Activated CD4-positive, alpha-beta T cell treated with anti-CD3 and anti-CD28 coated beads for 4 hours (primary cell): Measurements from ENCODE around the gene NFS1.
"Not testable (repeated sequence)": the region's sequence is repeated elsewhere in the genome, so short reads cannot be mapped to it uniquely, and the experiment has no call there.

Source experiments
- DNase-seq, 2 donors: peaks; one replicate each; pipeline ENCODE4 v3.0.0-alpha.2; 2020

Gene NFS1

GRCh38 chr20:35706591-35707529, 7.7 kb upstream of the NFS1 start:
- DNase-seq = not testable (repeated sequence)

- DNase-seq = not testable (repeated sequence)
These were observed 6.7 kb upstream of the NFS1 start for GRCh38 chr20:35705894-35706293.

DNA sequence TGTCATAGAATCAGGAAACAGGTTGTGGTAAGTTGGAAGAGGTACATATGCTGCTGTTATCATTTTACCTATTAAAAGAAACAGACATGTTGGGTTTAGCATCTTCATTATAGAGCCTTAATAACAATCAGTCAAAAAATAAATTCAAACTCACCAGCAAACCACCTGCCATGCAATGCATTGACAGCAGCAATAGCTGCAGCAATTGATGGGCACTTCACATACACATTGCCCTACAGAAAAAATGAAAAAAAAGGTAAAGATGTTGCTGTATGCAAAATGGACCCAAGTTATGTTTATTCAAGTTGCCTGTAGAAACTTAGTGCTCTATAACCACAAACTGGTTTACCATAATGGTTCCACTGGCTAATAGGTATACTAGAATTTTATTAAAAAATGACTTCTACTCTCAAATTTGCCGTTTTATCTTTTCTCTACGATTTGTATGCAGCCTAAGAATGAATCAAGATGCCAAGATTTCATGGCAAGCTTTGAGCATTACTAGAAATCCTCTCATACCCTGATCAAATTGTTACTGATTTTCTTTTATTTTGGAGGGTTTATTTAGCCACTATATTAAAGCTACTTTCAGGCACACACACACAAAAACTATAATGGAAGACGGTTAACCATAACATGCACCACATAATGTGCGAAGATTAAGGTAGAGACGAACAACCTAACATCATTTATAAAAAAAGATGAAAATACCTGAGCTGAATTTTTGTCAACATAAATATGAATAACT, 5.5 kb upstream of the NFS1 start:
- DNase-seq = no peak

DNA sequence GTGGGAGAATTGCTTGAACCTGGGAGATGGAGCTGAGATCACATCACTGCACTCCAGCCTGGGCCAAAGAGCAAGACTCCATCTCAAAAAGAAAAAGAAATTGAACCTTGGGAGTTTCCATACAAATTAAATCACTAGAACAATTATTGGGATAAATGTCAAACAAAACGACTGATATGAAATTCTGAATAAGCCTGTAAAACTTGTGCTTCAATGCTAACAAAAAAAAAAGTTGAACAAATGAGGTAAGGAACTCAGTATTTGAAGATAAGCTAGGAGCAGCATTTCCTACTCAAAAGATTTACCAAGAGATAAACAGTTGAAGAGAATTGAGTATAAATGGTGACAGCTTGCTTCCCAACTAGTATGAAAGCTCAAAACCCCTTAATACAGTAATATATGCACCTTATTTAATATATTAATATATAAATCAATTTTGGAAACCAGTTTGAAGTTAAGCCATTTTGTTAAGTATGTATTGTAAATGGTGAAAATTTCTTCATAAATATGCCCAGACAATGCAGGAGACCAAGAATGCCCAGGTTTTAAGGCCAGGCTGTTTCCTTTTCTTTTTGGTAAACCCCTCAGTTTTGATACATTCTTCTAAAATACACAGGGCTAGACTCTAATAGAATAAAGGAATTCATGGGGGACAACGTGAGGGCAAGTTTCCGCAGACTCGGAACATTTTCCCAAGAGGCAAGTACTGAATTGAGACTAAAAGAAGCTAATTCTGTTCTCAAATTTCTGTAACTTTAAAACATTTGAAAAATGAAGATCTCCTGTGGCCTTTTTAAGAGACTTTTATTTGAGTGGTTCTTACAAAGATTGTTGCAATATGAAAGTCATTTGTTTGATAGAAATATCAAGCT, 3.9 kb upstream of the NFS1 start:
- no peak for DNase-seq

DNA sequence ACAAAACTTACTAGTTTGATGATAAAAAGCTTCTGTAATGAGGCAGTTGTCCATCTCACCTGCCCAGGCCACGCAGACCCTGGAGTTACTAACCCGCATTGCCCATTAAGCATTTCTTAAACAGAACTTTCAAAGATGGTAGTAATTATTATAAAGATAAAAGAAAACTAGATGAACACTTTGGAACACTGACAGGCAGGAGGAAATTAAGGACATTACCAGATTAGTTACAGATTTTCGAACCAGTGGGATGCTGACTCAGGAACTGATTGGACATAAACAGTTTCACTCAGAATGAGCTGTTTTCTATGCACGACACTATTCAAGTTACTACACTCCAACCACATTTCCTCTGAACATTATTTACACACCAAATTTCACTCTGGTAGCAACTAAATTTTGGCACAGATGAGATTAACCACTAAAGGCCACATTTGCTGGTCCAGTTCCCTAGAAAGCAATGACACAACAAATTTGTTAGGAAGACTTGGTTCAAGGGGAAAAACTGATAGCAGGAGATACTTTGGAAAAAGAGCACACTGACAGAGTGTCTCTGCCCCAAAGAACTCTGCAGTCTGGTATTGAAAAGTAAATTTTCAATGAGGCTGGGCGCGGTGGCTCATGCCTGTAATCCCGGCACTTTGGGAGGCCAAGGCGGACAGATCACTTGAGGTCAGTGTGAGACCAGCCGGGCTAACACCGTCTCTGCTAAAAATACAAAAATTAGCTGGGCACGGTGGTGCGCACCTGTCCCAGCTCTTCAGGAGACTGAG, 3.1 kb upstream of the NFS1 start:
- no peak for DNase-seq

GRCh38 chr20:35700625-35701148, 1.5 kb upstream of the NFS1 start:
- DNase-seq = no peak

DNA sequence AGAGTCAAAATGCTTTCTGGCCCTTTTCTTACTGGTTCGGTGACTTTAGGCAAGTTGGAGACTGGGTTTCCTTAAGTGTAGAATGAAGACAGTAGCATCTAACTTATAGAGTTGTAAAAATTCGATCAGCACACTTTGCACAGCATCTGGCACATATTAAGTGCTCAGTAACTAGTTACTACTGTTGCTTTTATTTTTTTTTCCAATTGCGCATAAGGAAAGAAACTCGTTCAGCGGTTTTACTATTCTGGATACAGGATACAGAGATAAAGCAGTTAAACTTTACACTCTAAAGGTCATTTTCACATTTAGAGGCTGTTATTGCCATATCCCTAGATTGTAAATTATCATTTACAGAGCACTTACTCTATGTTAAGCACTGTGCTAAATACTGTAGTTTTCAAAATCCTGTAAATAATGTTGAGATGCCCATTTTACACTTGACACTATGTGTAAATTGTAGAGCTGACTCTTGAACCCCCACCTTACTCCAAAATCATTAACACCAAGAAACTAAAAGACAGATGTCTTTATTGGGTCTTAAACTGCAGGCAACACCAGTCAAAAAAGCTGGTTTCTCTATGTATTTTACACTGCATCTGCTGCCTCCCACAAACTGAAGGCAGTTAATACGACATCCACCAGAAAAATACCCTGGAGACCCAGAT, 939 bp upstream of the NFS1 start:
- DNase-seq = no peak

DNA sequence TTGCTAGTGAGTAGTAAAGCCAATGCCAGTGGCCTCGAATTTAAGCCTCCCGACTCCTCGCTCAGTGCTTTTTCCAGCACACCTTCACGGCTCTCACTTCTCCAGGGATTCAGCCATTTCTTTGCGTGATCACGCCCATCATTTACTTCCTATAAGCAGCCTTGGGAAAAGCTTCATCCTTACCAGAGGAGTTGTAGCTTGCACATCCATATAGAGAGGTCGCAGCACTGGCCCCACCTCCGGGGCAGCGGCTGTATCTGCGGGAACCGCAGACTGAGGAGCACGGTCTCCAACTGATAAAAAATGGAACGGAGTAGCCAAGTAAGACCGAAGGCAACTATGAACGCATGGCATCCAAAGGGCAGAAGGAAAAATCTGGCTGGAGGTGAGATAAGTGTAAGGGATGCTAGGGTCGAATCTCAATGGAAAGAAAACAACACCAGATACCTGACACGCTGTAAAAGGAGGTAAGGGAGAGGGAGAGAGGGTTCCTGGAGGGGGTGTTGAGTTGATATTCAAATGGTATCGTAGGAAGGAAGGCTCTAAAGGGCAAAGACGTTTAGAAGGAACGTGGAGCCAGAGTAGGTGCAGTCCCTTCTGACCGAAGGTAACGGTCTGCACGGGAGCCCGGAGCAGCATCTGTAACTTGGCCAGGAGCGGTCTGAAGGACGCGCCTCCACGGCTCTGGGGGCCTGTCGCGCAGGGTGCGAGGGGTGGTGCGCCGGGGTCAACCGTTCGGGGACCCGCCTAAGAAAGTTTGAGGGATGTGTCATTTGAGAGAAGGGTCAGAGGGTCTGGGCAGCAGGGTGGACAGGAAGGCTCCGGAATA, 640 bp downstream of the NFS1 start:
- no peak for DNase-seq

DNA sequence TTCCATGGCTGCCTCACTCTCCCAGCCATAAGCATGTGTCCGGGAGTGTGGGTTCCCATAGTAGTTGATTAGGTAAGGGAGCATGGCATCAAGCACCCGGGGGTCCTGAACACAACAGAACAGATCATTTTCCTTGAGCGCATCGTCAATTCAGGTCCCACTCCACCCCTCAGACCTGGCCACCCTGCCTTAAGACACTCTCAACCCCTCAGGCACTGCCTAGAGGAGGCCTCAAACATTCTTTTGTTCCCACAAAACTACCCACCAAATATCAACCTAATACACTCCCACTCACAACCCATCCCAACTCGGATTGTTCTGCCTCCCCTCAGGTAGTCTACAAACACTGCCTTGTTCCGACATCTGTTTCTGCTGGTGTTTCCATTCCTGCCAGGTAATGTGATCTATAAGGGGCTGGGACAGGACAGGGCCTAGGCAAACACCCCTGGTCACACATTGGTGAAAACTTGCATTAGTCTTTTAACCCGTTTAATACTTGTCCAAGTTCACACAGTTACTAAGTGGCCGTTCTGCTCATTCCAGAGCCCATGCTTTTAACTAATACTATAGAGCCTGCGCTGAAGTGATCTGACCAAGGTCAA, 1.4 kb downstream of the NFS1 start:
- no peak for DNase-seq

GRCh38 chr20:35695978-35696377, 3.2 kb downstream of the NFS1 start:
- no peak for DNase-seq

DNA sequence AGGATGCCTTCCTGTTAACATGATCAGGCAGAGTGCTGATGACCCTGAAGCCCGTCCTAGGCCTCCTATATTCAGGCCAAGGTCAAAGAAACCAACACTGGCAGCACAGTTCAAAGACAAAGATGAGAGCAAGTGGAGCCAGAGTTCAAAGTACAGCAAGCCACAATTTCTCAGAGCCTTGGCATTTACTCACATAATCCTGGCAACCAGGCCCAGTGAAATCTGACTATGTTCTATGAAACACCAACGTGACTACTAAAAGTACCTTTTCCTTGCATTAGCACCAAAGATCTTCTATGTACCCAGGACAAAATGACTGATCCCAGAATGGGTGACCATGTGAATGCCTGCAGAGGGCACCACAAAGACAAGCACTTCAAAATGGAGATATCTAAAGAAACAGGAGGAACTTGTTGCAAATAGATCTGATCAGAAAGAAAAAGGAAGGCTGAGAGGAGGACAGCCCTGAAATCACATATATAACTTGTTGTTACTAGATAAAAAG, 3.9 kb downstream of the NFS1 start:
- no peak for DNase-seq

DNA sequence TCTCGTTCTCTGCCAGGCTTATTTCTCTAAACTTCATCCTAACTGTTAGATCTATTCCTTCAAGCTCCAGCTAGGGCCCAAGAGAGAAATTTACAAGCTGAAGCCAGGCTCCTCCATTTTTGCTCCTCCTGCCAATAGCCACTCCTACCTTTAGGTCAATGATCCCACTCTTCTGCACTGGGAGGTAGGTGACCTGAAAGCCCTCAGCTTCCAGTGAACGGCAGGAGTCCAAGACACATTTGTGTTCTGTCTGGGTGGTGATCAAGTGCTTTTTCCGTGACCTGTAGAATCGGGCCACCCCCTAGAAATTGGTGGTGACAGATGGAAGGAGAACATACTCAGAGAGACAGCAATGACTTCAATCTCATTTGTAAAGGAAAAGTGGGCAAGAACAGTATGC, 8.9 kb downstream of the NFS1 start:
- DNase-seq = no peak

- DNase-seq = not testable (repeated sequence)
These were observed 12.3 kb downstream of the NFS1 start for GRCh38 chr20:35686872-35687271.

GRCh38 chr20:35685368-35685767, 13.8 kb downstream of the NFS1 start:
- DNase-seq = not testable (repeated sequence)

DNA sequence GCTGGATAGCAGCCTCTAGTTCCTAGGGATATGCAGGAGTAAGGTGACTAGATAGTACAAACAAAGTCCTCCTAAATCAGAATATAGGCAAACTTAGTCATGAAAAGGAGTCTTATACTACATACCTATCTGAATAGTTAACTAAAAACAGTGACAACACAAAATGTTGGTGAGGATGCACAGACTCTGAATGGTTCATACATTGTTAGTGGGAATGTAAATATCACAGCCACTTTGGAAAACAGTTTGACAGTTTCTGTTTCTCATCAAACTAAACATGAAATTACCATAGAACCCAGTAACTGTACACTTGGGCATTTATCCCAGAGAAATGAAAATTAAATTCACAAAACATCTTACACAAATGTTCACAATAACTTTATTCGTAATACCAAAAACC, 17.2 kb downstream of the NFS1 start:
- no peak for DNase-seq

- DNase-seq = no peak
These were observed 18.5 kb downstream of the NFS1 start for GRCh38 chr20:35680452-35681183.

GRCh38 chr20:35674921-35675320, 24.2 kb downstream of the NFS1 start:
- no peak for DNase-seq

DNA sequence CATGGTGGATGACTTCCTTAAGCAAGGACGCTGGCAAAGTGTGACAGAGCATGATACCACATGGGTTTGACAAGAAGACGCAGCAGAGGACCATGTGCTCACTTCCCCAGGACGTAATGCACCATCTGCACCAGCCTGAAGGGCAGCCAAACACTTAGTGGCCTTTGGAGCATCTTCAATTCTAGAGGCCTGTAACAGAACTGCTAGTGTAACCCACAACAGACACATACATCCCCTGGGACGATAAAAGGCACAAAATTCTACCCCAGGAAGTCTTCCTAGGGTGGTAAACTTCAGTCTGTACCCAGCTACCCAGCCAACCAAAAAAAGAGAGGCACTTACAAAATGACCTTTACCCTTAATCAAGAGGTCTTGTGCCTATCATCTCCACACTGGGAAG, 25.3 kb downstream of the NFS1 start:
- DNase-seq = no peak

- DNase-seq = no peak
These were observed 29.5 kb downstream of the NFS1 start for GRCh38 chr20:35669681-35670080.
